Measurements from ENCODE around the gene TMEM178A.
"Not testable (repeated sequence)": the region's sequence is repeated elsewhere in the genome, so short reads cannot be mapped to it uniquely, and the experiment has no call there.

The TMEM178A gene

GRCh38 chr2:39665811-39666490, at the start of gene TMEM178A:
TMEM178A (plus strand) TSS chr2:39665917; CDS start chr2:39665975, 58 bp downstream.
- DNase-seq, result peak; percentile 33

GRCh38 chr2:39618236-39618635, 47.5 kb upstream of the TMEM178A start:
- DNase-seq, result no peak

- no peak for DNase-seq
Observed at GRCh38 chr2:39618736-39619135, 47.0 kb upstream of the TMEM178A start.

- no peak for DNase-seq
Observed at GRCh38 chr2:39620067-39620466, 45.6 kb upstream of the TMEM178A start.

- DNase-seq, result no peak
Observed at GRCh38 chr2:39621596-39621995, 44.1 kb upstream of the TMEM178A start.

GRCh38 chr2:39622860-39623259, 42.9 kb upstream of the TMEM178A start:
- no peak for DNase-seq

GRCh38 chr2:39623917-39624316, 41.8 kb upstream of the TMEM178A start:
- DNase-seq, result peak; percentile 65

GRCh38 chr2:39625193-39625926, 40.4 kb upstream of the TMEM178A start:
- DNase-seq, result no peak

- DNase-seq, result no peak
Observed at GRCh38 chr2:39625927-39626270, 39.8 kb upstream of the TMEM178A start.

GRCh38 chr2:39628346-39628745, 37.4 kb upstream of the TMEM178A start:
- not testable (repeated sequence) for DNase-seq

- no peak for DNase-seq
Observed at GRCh38 chr2:39629646-39630045, 36.1 kb upstream of the TMEM178A start.

- DNase-seq, result no peak
Observed at GRCh38 chr2:39631256-39631655, 34.5 kb upstream of the TMEM178A start.

GRCh38 chr2:39631718-39632117, 34.0 kb upstream of the TMEM178A start:
- DNase-seq, result no peak

- DNase-seq, result peak; percentile 56
Observed at GRCh38 chr2:39632876-39633275, 32.8 kb upstream of the TMEM178A start.

- no peak for DNase-seq
Observed at GRCh38 chr2:39636306-39636705, 29.4 kb upstream of the TMEM178A start.

GRCh38 chr2:39638581-39638980, 27.1 kb upstream of the TMEM178A start:
- no peak for DNase-seq

GRCh38 chr2:39640107-39640506, 25.6 kb upstream of the TMEM178A start:
- no peak for DNase-seq

- no peak for DNase-seq
Observed at GRCh38 chr2:39640681-39641080, 25.0 kb upstream of the TMEM178A start.

- DNase-seq, result no peak
Observed at GRCh38 chr2:39641635-39642034, 24.1 kb upstream of the TMEM178A start.

- DNase-seq, result no peak
Observed at GRCh38 chr2:39642051-39642718, 23.5 kb upstream of the TMEM178A start.

GRCh38 chr2:39645826-39646225, 19.9 kb upstream of the TMEM178A start:
- DNase-seq, result no peak

GRCh38 chr2:39646267-39646666, 19.4 kb upstream of the TMEM178A start:
- DNase-seq, result no peak

- no peak for DNase-seq
Observed at GRCh38 chr2:39647104-39647765, 18.5 kb upstream of the TMEM178A start.

- no peak for DNase-seq
Observed at GRCh38 chr2:39648580-39648979, 17.1 kb upstream of the TMEM178A start.

All from NCI-H345 (cell line).